Measurements from ENCODE around the gene ADH1C.

ADH1C gene

GRCh38 chr4:99352602-99353537 is at the start of gene ADH1C:
ADH1C (minus strand) TSS chr4:99352746; CDS start chr4:99352675, 71 bp downstream.
- Histone ChIP-seq H3K27me3 (replicated peaks) (no peaks in the 10 kb centered on the region), H3K27ac (no peak within 1 kb of the TSS), H3K4me3 (ENCODE audit: low read depth, low read length) (no peak within 1 kb of the TSS), H3K36me3 (replicated peaks) (no peaks in the 10 kb centered on the region)
- TF ChIP-seq, protein P1, sequence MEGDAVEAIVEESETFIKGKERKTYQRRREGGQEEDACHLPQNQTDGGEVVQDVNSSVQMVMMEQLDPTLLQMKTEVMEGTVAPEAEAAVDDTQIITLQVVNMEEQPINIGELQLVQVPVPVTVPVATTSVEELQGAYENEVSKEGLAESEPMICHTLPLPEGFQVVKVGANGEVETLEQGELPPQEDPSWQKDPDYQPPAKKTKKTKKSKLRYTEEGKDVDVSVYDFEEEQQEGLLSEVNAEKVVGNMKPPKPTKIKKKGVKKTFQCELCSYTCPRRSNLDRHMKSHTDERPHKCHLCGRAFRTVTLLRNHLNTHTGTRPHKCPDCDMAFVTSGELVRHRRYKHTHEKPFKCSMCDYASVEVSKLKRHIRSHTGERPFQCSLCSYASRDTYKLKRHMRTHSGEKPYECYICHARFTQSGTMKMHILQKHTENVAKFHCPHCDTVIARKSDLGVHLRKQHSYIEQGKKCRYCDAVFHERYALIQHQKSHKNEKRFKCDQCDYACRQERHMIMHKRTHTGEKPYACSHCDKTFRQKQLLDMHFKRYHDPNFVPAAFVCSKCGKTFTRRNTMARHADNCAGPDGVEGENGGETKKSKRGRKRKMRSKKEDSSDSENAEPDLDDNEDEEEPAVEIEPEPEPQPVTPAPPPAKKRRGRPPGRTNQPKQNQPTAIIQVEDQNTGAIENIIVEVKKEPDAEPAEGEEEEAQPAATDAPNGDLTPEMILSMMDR (IDR thresholded peaks at IDR 0.05; ENCODE audit: low read depth, low read length, missing control alignments), result no peak
- in situ Hi-C loops (cut with HindIII; ENCODE audit: low pct_ligation_motif_present, low sequenced_read_pairs), result no loop called here
- peak; percentile 9 for DNase-seq

- in situ Hi-C loops (cut with HindIII; ENCODE audit: low pct_ligation_motif_present, low sequenced_read_pairs), result no loop called here
- H3K27ac ChIP-seq, result no peak overlapping the region
These were observed 48.3 kb upstream of the ADH1C start for GRCh38 chr4:99400831-99401230.

GRCh38 chr4:99399017-99399416 is 46.5 kb upstream of the ADH1C start:
- in situ Hi-C loops (cut with HindIII; ENCODE audit: low pct_ligation_motif_present, low sequenced_read_pairs), result no loop called here
- no peak for DNase-seq
- TF ChIP-seq, protein P1 (IDR thresholded peaks at IDR 0.05; ENCODE audit: low read depth, low read length, missing control alignments), result no peak
- no peaks in the 10 kb centered on the region for H3K27me3 ChIP-seq (replicated peaks)
- H3K36me3 ChIP-seq (replicated peaks), result no peaks in the 10 kb centered on the region
- H3K4me3 ChIP-seq (ENCODE audit: low read depth, low read length), result no peak overlapping the region
- no peak overlapping the region for H3K27ac ChIP-seq

More at GRCh38 chr4:99400831-99401230, 48.3 kb upstream of the ADH1C start:
- no peak for DNase-seq
- Histone ChIP-seq H3K4me3 (ENCODE audit: low read depth, low read length) (no peak overlapping the region), H3K36me3 (replicated peaks) (no peaks in the 10 kb centered on the region), H3K27me3 (replicated peaks) (no peaks in the 10 kb centered on the region)
- TF ChIP-seq, protein P1 (IDR thresholded peaks at IDR 0.05; ENCODE audit: low read depth, low read length, missing control alignments), result no peak

DNA sequence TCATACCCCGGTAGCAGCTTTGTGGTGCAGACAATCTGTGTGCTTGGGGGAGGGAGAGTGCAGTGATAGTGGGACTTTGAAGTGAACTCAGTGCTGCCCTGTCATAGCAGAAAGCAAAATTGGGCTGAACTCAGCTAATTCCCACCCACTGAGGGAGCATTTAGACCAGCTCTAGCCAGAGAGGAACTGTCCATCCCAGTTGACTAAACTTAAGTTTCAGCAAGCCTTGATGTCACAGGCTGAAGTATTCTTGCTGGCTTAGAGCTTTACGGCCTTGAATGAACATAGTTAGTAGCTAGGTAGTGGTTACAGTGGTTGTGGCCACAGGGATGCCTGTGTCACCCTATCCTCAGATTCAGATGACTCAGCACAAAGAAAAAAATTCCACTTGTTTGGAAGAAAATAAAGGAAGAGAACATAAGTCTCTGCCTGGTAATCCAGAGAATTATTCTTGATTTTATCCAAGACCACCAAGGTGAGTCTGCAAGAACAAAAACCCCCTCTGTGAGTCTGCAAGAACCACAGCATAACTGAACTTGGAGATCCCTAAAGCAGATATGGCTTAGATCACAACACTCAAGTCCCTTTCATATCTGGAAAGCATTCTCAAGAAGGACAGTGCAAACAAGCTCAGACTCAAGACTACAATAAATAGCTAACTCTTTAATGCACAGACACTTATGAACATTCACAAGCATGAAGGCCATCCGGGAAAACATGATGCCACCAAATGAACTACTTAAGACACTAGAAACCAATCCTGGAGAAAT is 43.2 kb upstream of the ADH1C start:
- no peak overlapping the region for H3K4me3 ChIP-seq (ENCODE audit: low read depth, low read length)
- peak overlapping the region; percentile 46 for H3K27ac ChIP-seq
- H3K36me3 ChIP-seq (replicated peaks), result no peaks in the 10 kb centered on the region
- H3K27me3 ChIP-seq (replicated peaks), result no peaks in the 10 kb centered on the region
- in situ Hi-C loops (cut with HindIII; ENCODE audit: low pct_ligation_motif_present, low sequenced_read_pairs), result no loop called here
- TF ChIP-seq, protein P1 (IDR thresholded peaks at IDR 0.05; ENCODE audit: low read depth, low read length, missing control alignments), result no peak
- DNase-seq, result peak; percentile 62

GRCh38 chr4:99394896-99395295 is 42.4 kb upstream of the ADH1C start:
- no peak overlapping the region for H3K4me3 ChIP-seq (ENCODE audit: low read depth, low read length)
- H3K27ac ChIP-seq, result peak overlapping the region; percentile 46
- in situ Hi-C loops (cut with HindIII; ENCODE audit: low pct_ligation_motif_present, low sequenced_read_pairs), result no loop called here
- TF ChIP-seq, protein P1 (IDR thresholded peaks at IDR 0.05; ENCODE audit: low read depth, low read length, missing control alignments), result no peak
- DNase-seq, result no peak
- H3K36me3 ChIP-seq (replicated peaks), result no peaks in the 10 kb centered on the region
- H3K27me3 ChIP-seq (replicated peaks), result no peaks in the 10 kb centered on the region
